Hematopoietic multipotent progenitor cell treated with erythropoietin and hydrocortisone succinate and interleukin-3 and kit ligand, for 6 days (in vitro differentiated cells): Measurements from ENCODE around the gene TMEM184C.
A peak's percentile ranks its signal among the peaks of the same experiment; 100 is the strongest.

ENCODE experiments used
- DNase-seq: peaks from one replicate; pipeline ENCODE4 v3.0.0-alpha.2; 2015

TMEM184C gene

DNA sequence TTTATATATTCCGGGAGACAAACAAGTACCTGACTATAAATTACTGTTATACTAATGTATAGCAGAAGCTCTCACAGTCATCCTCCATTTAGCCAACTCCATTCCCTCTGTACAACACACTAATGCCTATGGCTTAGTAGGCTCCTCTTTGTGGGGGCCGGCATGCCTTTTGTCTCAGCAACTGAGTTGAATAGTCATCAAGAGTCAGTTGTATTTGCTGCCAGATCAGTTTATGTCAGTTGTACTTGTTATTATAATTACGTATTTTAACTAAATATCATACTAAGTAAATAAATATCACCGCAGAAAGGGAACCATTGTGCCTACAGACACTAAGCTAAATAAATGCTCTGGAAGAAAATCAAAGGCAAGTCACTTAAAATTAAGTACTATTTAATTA is 56.9 kb downstream of the TMEM184C start:
- no peak for DNase-seq

DNA sequence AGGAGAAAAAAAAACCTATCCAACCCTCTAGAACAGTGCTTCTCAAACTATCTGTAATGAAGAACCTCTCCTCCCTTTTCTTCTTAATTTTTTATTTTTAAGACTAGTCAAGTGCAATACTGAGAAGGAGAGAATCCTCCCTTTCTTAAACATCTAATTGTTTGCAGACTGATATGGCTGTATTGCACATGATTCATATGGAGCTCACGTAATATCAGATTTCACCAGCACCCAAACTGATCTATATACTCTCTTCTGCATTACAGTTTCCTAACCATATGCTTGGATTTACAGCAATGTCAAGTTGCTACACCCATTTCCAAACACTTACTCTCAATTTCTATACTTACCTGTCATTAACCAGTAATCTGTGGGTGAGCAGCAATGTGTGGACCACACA is 57.3 kb downstream of the TMEM184C start:
- no peak for DNase-seq

DNA sequence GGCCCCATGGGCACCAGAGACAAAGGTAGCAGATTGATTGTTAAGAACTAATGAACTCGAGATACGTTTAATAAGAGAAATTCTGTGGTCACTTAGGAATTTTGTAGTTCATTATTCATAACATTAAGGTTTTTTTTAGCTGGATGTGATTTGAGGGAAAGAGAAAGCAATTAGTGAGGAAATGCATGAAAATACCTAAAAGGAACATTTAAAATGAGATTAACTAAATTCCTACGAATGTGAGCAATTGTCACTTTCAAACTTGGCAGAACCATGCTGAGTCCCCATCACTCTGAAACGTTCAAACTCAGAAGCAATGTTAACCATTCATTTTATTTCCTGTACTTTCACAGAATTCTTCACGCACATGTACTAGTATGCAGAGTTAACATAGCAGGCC is 60.9 kb downstream of the TMEM184C start:
- no peak for DNase-seq

DNA sequence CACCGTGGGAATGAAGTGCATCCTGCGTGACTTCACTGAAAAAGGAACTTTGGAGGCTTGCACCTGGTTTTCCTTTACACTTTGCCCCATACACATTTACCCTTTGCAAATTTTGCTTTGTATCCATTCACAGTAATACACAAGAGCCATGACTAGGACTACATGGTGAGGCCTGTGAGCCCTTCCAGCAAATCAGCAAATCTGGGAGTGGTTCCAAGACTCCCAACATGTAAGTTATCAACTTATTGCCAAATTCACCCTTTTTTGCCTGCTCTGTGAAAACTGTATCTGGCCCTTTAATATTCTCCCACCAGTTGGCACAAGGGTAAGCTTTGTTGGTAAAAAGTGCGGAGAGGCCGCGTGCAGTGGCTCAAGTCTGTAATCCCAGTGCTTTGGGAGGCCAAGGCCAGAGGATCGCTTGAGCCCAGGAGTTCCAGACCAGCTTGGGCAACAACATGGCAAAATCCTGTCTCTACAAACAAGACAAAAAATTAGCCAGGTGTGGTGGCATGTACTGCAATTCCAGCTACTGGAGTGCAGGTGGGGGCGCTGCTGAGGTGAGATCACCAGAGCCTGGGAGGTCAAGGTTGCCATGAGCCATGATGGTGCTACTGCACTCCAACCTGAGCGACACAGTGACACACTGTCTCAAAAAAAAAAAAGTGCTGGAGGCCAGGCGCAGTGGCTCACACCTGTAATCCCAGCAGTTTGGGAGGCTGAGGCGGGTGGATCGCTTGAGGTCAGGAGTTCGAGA is 61.8 kb downstream of the TMEM184C start:
- DNase-seq: peak; percentile 14

DNA sequence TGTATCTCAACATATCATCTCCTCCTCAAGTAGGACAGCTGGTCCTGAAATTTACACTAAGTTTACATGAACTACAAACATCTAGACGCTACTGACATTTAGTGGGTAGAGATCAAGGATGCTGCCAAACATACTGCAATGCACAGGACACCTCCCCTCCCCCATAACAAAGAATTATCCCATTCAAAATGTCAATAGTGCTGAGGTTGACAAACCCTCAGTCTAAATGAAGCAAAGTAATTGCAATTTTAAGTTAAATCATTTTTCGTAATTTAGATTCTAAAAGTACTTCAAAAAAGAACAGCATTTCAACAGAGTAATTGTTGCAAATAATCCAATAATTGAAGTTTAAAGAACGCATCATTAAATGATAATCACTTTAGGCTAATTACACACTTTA is 65.6 kb downstream of the TMEM184C start:
- peak; percentile 36 for DNase-seq

- peak; percentile 59 for DNase-seq
Observed at GRCh38 chr4:147683188-147683591, 66.0 kb downstream of the TMEM184C start.

GRCh38 chr4:147683717-147684700 is 66.8 kb downstream of the TMEM184C start, which contains the start of gene PRMT9:
PRMT9 (minus strand) TSS chr4:147684163; CDS start chr4:147683987, 176 bp downstream.
- peak; percentile 93 for DNase-seq

- peak; percentile 71 for DNase-seq
Observed at GRCh38 chr4:147689067-147689466, 71.9 kb downstream of the TMEM184C start.

GRCh38 chr4:147691820-147692219 is 74.6 kb downstream of the TMEM184C start:
- DNase-seq: no peak

- DNase-seq: no peak
Observed at GRCh38 chr4:147693218-147693617, 76.0 kb downstream of the TMEM184C start.

GRCh38 chr4:147696866-147697265 is 79.7 kb downstream of the TMEM184C start:
- DNase-seq: no peak

DNA sequence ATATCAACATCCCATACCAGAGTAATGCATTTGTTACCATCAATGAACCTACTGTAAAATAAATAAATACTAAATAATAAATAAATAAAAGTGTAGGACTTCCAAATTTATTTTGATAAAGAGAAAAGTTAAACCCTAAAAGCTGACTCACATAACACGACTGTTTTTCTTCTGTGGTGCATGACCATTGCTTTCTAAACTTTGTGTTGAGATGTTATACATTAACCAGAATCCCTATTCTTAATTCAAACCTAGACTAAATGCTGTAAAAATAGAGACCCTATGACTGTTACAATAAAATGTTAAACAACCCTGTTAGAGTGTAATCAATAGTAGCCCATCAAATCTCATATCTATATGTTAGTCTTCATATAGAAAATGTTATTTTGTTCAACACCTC is 87.6 kb downstream of the TMEM184C start:
- DNase-seq: no peak

GRCh38 chr4:147707892-147708672 is 90.9 kb downstream of the TMEM184C start:
- peak; percentile 82 for DNase-seq

- no peak for DNase-seq
Observed at GRCh38 chr4:147709999-147710398, 92.8 kb downstream of the TMEM184C start.

- no peak for DNase-seq
Observed at GRCh38 chr4:147714575-147715401, 97.6 kb downstream of the TMEM184C start.

DNA sequence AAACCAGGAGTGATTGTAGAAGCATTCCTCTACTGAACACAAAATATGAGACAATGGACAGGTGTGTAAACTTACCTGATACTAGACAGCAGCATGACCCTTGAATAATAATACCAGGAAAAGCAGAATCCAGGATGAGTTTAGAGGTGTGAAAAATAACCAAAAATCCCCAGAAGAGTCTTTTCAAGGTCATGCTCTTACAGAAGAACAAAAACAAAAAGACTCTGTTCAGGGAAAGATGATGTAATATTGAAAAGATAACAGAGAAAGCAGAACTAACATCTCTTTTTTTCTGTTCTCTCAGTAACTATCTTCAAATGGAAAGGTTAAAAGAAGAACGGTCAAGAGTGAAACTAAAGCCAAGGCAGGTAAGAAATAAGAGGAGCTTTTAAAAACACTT is 100.7 kb downstream of the TMEM184C start:
- DNase-seq: peak; percentile 32
